ENCODE results near the gene FAM174C. TPM values are rescaled to one million over a fixed set of nuclear protein-coding genes. Genes with fewer than 3 reads are reported as not detected.

The FAM174C gene
- polyA plus RNA-seq, 1 donor: 13.7 TPM

DNA sequence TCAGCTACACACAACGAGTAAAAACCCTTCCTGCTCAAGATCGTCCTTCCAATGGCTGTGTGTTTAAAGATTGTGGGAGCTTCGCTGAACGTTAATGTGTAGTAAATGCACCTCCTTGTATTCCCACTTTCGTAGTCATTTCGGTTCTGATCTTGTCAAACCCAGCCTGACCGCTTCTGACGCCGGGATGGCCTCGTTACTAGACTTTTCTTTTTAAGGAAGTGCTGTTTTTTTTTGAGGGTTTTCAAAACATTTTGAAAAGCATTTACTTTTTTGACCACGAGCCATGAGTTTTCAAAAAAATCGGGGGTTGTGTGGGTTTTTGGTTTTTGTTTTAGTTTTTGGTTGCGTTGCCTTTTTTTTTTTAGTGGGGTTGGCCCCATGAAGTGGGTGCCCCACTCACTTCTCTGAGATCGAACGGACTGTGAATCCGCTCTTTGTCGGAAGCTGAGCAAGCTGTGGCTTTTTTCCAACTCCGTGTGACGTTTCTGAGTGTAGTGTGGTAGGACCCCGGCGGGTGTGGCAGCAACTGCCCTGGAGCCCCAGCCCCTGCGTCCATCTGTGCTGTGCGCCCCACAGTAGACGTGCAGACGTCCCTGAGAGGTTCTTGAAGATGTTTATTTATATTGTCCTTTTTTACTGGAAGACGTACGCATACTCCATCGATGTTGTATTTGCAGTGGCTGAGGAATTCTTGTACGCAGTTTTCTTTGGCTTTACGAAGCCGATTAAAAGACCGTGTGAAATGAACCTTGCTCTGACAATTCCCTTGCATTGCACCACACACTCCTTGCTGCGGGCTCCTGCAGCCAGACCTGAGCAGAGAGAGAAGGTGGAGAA is 2.7 kb upstream of the FAM174C start:
- DNase-seq (ENCODE audit: low read depth): no peak

- DNase-seq (ENCODE audit: low read depth): no peak
These were observed 1.9 kb upstream of the FAM174C start for GRCh38 chr19:1273263-1274041.

GRCh38 chr19:1274081-1274851 is 1.1 kb upstream of the FAM174C start:
- no peak for DNase-seq (ENCODE audit: low read depth)

DNA sequence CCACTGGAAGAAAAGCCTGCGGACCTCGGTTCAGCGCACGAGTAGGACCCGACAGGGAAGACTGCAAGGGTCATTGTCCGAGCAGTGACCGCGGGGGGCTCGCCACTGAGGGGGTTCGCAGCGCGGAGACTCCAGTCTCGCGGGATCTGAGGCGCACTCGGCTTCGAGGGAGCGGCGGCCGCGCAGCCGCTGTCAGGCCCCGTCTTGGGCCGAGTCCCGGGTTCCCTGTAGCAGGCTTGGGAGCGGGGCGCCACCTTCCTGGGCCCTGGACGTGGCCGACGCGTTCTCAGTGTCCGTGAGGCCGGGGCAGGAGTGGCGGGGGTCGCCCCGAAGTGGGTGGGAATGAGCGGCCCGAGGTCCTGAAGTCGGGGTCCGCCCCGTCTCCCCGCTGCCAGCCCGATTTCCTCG is 474 bp upstream of the FAM174C start:
- no peak for DNase-seq (ENCODE audit: low read depth)

- no peak for DNase-seq (ENCODE audit: low read depth)
These were observed 772 bp downstream of the FAM174C start for GRCh38 chr19:1275976-1276627.

DNA sequence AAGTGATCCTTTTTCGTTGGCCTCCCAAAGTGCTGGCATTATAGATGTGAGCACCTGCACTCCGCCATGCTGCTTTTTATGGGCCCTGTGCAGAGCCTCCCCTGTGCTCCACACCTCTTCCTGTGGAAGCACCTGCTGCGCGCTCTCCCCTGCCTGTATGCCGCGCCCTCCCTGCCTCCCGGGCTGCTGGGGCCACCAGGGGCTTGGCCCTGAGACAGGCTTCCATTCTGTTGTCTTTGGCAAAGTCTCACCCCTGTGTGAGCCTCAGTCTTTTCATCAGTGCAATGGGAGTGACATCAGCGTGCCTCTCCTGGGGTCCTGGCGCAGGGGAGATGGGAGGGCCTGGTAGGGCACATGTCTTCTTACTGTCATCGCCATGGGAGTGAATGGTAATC is 1.3 kb downstream of the FAM174C start:
- no peak for DNase-seq (ENCODE audit: low read depth)

- no peak for DNase-seq (ENCODE audit: low read depth)
These were observed 1.7 kb downstream of the FAM174C start for GRCh38 chr19:1277061-1277460.

- DNase-seq (ENCODE audit: low read depth): no peak
These were observed 2.7 kb downstream of the FAM174C start for GRCh38 chr19:1278074-1278473.

DNA sequence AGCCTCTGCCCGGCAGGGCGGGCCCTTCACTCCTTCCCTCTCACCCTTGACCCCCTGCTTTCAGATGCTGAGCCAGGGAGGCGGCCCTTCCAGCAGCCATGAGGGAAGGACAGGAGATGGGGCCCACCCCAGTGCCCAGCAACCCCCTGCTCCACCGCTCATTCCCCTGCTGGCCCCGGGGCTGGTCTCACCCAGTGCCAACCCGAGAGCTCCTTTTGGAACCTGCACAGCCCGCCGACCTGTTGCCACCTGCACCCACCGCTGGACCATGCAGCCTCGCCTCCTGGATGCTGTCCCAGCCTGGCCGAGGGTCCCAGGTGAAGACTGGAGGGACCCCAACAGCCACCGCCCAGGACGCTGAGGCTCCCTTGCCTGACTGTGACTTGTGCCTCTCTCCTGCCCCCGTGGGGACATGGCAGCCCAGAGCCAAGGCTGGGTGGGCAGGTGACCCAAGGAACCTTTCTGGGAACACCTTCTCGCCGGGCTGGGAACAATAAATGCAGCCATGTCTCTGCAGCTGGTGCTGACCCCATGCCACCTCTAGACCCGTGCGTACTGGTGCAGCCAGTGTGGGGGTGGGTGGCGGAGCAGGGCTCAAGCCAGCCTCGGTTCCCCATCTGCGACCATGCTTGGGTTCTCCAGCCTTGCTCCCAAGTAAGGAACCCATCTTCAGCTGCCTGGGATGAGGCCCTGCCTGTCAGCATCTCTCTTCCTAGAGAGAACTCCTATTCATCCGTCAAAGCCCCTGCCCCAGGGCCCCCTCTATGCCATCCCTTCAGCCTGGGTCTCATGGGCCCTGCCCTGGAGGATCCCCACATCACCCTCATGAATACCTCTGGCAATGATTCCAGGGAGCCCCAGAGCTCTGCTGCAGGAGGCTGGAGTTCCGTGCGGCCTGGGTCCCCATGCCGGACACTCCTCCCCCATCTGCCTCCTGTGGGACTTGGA is 3.7 kb downstream of the FAM174C start:
- no peak for DNase-seq (ENCODE audit: low read depth)

DNA sequence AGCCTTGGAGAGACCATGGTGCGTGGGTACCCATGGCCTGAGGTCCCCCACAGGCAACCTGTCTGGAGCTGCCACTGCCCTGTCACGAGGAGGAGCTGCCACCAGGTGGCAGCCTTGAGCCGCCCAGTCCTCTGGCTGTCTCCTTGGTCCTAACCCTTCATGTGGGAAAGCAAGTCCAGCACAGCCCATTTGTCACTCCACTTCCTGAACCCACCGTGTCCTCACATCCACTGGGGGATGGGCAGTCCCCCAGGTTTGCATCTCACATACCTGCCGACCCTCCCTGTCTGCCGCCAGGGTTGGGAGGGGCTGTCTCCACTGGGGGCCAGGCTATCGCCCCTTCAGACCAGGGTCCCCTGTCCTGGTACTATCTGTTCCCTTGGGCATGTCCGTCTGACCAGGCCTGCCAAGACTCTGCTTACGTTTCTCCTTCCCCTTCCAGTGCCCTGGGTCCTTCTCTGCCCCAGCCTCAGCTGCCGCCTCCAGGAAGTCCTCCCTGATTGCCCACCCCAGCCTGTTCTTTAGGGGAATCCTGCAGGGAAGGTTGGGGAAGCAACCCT is 4.5 kb downstream of the FAM174C start:
- peak; percentile 74 for DNase-seq (ENCODE audit: low read depth)

GRCh38 chr19:1280636-1281568 is 5.6 kb downstream of the FAM174C start:
- no peak for DNase-seq (ENCODE audit: low read depth)

DNA sequence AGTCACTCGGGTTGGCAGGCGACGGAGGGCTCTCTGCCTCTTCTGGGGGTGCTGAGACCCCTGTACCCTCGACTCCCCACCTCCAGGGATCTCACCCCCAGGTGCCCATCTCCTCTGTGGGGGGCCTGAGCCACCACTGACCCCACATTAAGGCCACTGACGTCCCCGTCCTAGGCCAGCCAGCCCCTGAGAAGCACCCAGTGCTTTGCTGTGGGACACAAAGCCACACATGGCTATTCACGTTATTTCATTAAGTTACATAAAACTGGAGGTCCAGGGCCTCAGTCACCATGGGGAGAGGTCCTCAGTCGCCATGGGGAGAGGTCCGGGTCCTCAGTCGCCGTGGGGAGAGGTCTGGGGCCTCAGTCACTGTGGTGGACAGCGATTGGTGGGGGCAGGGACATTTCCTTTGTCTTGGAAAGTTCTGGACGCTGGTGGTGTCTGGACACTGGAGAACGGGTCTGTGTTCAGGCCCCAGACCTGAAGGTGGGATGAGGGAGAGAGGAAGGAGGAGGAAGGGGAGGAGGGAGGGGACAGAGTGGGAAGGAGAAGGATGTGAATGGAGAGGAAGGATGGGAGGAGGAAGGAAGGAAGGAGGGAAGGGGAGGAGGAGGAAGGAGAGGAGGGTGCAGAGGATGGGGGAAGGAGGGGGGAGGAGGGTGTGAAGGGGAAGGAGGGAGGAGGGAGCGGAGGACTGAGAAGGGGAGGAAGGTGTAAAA is 6.4 kb downstream of the FAM174C start:
- DNase-seq (ENCODE audit: low read depth): no peak

- no peak for DNase-seq (ENCODE audit: low read depth)
These were observed 7.4 kb downstream of the FAM174C start for GRCh38 chr19:1282588-1283206.

DNA sequence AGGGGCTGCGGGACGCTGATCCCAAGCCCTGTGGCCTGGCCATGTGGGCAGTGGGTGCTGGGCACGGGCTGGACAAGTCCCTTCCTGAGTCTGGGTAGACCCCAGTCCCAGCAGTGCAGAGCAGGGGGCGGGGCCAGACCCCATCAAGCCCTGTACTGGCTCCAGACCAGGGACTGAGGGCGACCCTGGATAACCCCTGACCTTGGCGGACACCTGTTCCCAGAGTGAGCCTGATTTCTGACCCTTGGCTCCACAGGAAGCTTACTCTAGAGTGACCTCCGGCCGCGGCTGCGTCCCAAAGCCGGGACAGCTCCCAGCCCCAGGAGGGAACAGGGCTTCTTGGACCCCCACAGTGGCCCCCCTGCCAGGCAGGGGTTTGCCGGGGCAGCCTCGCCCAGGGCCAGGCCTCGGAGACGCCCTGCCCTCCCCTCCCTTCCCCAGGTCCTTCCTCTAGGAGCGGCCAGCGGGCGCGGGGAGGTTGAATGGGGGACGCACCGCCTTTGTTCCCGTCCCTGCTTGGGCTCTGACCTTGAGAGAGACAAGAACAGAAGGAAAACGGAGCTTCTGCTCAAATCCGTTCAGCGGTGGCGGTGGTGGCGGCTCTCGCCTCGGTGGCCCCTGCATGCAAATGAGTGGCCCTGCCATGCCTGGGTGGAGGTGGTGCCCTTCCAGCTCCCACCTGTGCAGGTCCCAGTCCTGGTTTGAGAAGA is 8.0 kb downstream of the FAM174C start:
- no peak for DNase-seq (ENCODE audit: low read depth)

GRCh38 chr19:1283917-1284292 is 8.6 kb downstream of the FAM174C start:
- DNase-seq (ENCODE audit: low read depth): no peak

GRCh38 chr19:1284293-1284978 is 9.1 kb downstream of the FAM174C start:
- no peak for DNase-seq (ENCODE audit: low read depth)
